ENCODE data around the gene MOB1A. TPM values are rescaled to one million over a fixed set of nuclear protein-coding genes. Genes with fewer than 3 reads are reported as not detected.

Gene MOB1A
- total and polyA plus RNA-seq, 10 of the 15 experiments (the other 5 are each of a cell fraction or from before 2014, with no cell fraction given) = 41.2 to 232 (median 172) TPM

DNA sequence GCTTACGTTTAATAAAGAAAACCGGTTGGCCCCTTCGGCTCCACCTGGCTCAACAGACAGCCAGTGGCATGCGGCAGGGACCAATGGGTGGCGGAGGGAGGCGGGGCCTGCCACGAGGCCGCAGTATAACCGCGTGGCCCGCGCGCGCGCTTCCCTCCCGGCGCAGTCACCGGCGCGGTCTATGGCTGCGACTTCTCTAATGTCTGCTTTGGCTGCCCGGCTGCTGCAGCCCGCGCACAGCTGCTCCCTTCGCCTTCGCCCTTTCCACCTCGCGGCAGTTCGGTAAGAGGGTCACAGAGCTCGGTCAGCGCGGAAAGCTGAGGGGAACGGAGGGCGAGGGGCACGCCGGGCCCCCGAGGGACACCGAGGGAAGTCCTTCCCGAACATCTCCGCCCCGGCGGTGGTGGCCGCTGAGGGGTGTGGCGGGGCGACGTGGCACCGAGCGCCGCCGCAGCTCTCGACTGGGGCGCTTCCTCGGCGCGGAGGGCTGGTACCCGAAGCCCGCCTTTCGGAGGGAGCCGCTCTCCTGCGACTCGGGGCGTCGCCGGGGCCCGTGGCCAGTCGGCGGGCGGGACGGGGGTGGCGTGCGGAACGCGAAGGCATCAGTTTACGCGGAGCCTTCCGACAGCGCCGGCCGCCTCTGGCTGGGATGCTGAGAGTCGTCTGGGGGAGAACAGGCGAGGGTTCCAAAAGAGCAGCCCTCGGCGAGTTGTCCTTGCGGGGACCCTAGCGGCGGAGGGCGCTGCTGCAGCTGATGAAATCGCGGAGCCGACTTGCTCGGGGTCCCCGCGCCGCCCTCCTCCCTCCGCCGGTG, 20.0 kb upstream of the MOB1A start, which contains the start of gene MTHFD2 (continued):
- TF ChIP-seq ZNF207 (IDR thresholded peaks at IDR 0.05; ENCODE audit: borderline replicate concordance) = no peak; the same call in 1 of the 2 replicates
- TF ChIP-seq MXI1 (IDR thresholded peaks at IDR 0.05; ENCODE audit: low read depth, low read length) = peak; percentile 96
- TF ChIP-seq, protein P1, sequence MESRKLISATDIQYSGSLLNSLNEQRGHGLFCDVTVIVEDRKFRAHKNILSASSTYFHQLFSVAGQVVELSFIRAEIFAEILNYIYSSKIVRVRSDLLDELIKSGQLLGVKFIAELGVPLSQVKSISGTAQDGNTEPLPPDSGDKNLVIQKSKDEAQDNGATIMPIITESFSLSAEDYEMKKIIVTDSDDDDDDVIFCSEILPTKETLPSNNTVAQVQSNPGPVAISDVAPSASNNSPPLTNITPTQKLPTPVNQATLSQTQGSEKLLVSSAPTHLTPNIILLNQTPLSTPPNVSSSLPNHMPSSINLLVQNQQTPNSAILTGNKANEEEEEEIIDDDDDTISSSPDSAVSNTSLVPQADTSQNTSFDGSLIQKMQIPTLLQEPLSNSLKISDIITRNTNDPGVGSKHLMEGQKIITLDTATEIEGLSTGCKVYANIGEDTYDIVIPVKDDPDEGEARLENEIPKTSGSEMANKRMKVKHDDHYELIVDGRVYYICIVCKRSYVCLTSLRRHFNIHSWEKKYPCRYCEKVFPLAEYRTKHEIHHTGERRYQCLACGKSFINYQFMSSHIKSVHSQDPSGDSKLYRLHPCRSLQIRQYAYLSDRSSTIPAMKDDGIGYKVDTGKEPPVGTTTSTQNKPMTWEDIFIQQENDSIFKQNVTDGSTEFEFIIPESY (IDR thresholded peaks at IDR 0.05) = 0 out of 2 replicates have a peak, but pooled peaks have one; percentile 55
- TF ChIP-seq RBBP5 (conservative IDR thresholded peaks at IDR 0.05) = no peak
- TF ChIP-seq, protein P2, sequence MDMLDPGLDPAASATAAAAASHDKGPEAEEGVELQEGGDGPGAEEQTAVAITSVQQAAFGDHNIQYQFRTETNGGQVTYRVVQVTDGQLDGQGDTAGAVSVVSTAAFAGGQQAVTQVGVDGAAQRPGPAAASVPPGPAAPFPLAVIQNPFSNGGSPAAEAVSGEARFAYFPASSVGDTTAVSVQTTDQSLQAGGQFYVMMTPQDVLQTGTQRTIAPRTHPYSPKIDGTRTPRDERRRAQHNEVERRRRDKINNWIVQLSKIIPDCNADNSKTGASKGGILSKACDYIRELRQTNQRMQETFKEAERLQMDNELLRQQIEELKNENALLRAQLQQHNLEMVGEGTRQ (IDR thresholded peaks at IDR 0.05; ENCODE audit: borderline replicate concordance, low read depth, low read length) = peak; percentile 32
- TF ChIP-seq, protein P3, sequence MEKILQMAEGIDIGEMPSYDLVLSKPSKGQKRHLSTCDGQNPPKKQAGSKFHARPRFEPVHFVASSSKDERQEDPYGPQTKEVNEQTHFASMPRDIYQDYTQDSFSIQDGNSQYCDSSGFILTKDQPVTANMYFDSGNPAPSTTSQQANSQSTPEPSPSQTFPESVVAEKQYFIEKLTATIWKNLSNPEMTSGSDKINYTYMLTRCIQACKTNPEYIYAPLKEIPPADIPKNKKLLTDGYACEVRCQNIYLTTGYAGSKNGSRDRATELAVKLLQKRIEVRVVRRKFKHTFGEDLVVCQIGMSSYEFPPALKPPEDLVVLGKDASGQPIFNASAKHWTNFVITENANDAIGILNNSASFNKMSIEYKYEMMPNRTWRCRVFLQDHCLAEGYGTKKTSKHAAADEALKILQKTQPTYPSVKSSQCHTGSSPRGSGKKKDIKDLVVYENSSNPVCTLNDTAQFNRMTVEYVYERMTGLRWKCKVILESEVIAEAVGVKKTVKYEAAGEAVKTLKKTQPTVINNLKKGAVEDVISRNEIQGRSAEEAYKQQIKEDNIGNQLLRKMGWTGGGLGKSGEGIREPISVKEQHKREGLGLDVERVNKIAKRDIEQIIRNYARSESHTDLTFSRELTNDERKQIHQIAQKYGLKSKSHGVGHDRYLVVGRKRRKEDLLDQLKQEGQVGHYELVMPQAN (conservative IDR thresholded peaks at IDR 0.05) = peak; percentile 93
- TF ChIP-seq RB1 (IDR thresholded peaks at IDR 0.05; ENCODE audit: borderline replicate concordance) = peak; percentile 74; the same call in 1 of the 2 replicates
- peak; percentile 77; the same call in 1 of the 2 replicates for TF ChIP-seq CBFB (IDR thresholded peaks at IDR 0.05; ENCODE audit: low read depth)
- TF ChIP-seq ZNF592 (IDR thresholded peaks at IDR 0.05) = 0 out of 2 replicates have a peak, but pooled peaks have one; percentile 31
- peak; percentile 88 for TF ChIP-seq SMARCA5 (IDR thresholded peaks at IDR 0.05)
- TF ChIP-seq, protein P4, sequence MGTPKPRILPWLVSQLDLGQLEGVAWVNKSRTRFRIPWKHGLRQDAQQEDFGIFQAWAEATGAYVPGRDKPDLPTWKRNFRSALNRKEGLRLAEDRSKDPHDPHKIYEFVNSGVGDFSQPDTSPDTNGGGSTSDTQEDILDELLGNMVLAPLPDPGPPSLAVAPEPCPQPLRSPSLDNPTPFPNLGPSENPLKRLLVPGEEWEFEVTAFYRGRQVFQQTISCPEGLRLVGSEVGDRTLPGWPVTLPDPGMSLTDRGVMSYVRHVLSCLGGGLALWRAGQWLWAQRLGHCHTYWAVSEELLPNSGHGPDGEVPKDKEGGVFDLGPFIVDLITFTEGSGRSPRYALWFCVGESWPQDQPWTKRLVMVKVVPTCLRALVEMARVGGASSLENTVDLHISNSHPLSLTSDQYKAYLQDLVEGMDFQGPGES (IDR thresholded peaks at IDR 0.05) = peak; percentile 76
- TF ChIP-seq RFX5 (IDR thresholded peaks at IDR 0.05; ENCODE audit: low read depth, low read length) = 0 out of 2 replicates have a peak, but pooled peaks have one; percentile 14
- TF ChIP-seq, protein P5, sequence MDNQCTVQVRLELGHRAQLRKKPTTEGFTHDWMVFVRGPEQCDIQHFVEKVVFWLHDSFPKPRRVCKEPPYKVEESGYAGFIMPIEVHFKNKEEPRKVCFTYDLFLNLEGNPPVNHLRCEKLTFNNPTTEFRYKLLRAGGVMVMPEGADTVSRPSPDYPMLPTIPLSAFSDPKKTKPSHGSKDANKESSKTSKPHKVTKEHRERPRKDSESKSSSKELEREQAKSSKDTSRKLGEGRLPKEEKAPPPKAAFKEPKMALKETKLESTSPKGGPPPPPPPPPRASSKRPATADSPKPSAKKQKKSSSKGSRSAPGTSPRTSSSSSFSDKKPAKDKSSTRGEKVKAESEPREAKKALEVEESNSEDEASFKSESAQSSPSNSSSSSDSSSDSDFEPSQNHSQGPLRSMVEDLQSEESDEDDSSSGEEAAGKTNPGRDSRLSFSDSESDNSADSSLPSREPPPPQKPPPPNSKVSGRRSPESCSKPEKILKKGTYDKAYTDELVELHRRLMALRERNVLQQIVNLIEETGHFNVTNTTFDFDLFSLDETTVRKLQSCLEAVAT (IDR thresholded peaks at IDR 0.05) = no peak; the same call in 1 of the 2 replicates
- peak; percentile 87 for TF ChIP-seq YY1 (IDR thresholded peaks at IDR 0.05; ENCODE audit: low read depth, low read length)

All from GM12878 (cell line).